Osteocyte (in vitro differentiated cells): Measurements from ENCODE around the gene UBAC2. TPM values are rescaled to one million over a fixed set of nuclear protein-coding genes. Genes with fewer than 3 reads are reported as not detected.

Source experiments
- DNase-seq: peaks from one replicate; pipeline ENCODE4 v3.0.0; 2021; ENCODE audit warnings: mixed read lengths; ENCODE audit not compliant: unreplicated experiment; ENCODE audit errors: extremely low spot score
- H3K27ac Mint-ChIP-seq: one replicate; pipeline ENCODE4 v1.8.0; 2021; ENCODE audit warnings: mild to moderate bottlenecking, mixed read lengths; ENCODE audit not compliant: unreplicated experiment
- H3K27me3 Mint-ChIP-seq: one replicate; pipeline ENCODE4 v1.8.0; 2021; ENCODE audit warnings: mixed read lengths; ENCODE audit not compliant: unreplicated experiment
- H3K36me3 Mint-ChIP-seq: one replicate; pipeline ENCODE4 v1.8.0; 2021; ENCODE audit warnings: mixed read lengths; ENCODE audit not compliant: unreplicated experiment
- H3K4me1 Mint-ChIP-seq: one replicate; pipeline ENCODE4 v1.8.0; 2021; ENCODE audit warnings: mixed read lengths; ENCODE audit not compliant: unreplicated experiment
- H3K4me3 Mint-ChIP-seq: one replicate; pipeline ENCODE4 v1.8.0; 2021; ENCODE audit warnings: mild to moderate bottlenecking, moderate library complexity, mixed read lengths; ENCODE audit not compliant: unreplicated experiment
- H3K9me3 Mint-ChIP-seq: one replicate; pipeline ENCODE4 v1.8.0; 2021; ENCODE audit warnings: mixed read lengths; ENCODE audit not compliant: unreplicated experiment
- total RNA-seq: library from RNA; stranded (reverse); gene quantifications from 2 replicates; pipeline ENCODE4 v1.2.1, GENCODE V29; 2021
- TF ChIP-seq, protein P1 (sequence below): fragments of 200-600 bp; sonication (generic); IDR thresholded peaks from 2 replicates; pipeline ENCODE4 v1.5.0; 2021; ENCODE audit warnings: antibody characterized with exemption, mild to moderate bottlenecking, moderate library complexity

UBAC2 gene
- total RNA-seq, 1 donor from 2014 or later = 64.0 TPM

DNA sequence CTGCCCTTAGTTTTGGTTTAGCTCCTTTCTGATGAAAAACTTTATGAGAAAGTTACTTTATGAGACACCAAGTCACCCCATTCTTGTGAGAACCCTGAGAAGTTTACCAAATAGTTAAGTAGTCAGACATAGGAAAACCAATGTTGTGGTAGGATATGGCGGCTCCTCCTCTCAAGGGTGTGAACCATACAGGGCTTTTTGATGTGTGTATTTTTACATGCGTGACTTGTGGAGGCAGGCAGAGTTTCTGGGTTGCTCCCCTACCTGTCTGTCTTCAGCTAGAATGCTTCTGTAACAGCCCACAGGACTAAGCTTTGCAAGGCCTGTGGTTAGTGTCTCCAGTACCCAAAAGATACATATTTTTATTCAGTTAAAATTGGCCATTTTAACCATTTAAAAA is 18.3 kb downstream of the UBAC2 start:
- Mint-ChIP-seq H3K27ac (no peak overlapping the region), H3K36me3 (peaks cover 18% of the 10 kb centered on the region), H3K4me1 (peaks cover 12% of the 10 kb centered on the region), H3K27me3 (no peaks in the 10 kb centered on the region), H3K9me3 (peaks cover 19% of the 10 kb centered on the region), H3K4me3 (no peak overlapping the region)
- TF ChIP-seq, protein P1, sequence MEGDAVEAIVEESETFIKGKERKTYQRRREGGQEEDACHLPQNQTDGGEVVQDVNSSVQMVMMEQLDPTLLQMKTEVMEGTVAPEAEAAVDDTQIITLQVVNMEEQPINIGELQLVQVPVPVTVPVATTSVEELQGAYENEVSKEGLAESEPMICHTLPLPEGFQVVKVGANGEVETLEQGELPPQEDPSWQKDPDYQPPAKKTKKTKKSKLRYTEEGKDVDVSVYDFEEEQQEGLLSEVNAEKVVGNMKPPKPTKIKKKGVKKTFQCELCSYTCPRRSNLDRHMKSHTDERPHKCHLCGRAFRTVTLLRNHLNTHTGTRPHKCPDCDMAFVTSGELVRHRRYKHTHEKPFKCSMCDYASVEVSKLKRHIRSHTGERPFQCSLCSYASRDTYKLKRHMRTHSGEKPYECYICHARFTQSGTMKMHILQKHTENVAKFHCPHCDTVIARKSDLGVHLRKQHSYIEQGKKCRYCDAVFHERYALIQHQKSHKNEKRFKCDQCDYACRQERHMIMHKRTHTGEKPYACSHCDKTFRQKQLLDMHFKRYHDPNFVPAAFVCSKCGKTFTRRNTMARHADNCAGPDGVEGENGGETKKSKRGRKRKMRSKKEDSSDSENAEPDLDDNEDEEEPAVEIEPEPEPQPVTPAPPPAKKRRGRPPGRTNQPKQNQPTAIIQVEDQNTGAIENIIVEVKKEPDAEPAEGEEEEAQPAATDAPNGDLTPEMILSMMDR = no peak
- no peak for DNase-seq

DNA sequence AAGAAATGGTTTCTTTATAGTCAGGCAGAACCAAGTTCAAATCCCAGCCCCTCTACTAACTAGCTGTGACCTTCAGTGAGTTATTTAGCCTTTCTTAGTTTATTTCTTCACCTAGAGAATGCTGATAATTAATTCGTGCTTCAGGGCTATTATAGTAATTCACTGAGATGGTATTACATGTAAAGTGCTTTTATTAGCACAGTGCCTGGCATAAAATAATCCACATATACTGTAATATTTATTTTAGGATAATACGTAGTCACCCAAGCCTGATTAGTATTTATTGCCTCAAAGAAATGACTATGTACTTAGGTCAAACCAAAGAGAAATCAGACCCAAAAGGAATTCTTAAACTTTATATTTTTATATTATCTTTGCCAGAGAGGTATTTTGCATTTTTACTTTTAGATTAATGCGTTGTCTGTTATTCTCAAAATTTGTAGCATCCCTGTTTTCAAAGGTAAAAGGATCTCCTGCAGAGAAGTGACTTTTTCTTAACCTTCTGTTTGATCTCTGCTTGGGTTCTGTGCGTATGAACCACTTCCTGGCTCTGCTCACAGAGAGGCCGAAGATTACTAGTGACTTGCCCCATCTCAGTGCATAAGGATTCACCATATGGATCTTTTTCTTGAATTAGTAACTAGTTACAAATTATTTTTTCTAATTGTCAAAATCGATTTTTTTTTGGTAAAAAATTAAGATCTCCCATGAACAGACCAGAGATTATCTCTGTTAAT is 19.7 kb downstream of the UBAC2 start:
- Mint-ChIP-seq H3K9me3 (peaks cover 19% of the 10 kb centered on the region), H3K27me3 (no peaks in the 10 kb centered on the region), H3K36me3 (peaks cover 18% of the 10 kb centered on the region), H3K4me3 (no peak overlapping the region), H3K27ac (no peak overlapping the region), H3K4me1 (peaks cover 10% of the 10 kb centered on the region)
- TF ChIP-seq, protein P1 = no peak
- no peak for DNase-seq

DNA sequence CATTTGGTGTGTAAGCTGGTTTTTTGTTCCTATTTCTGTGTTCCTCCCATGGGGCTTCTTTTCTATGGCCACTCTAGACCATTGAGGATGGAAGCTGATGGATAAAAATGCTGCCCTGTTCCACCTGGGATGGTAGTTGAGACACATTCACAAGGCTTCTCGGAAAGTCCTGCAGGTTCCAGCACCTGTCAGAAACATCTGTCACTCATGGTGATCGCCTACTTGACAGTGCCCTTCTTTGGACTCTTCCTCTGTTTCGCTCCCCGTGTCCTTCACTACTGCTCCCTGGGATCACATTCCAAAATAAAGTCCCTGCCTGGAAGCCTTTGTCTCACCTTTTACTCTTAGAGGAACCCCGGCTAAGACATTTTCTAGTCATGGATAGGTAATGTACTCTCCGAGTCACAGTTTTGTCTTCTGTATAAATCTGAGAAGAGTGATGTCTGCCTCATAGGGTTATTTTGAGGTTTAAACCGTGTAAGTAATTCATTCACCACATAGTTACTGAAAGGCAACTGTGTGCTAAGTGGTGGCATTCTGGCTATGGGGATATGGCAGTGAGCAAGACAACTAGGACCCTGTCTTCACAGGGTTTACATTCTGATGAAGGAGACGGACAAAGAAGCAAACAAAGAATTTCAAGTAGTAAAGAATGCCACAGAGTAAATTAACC is 21.0 kb downstream of the UBAC2 start:
- TF ChIP-seq, protein P1 = no peak
- Mint-ChIP-seq H3K36me3 (peaks cover 18% of the 10 kb centered on the region), H3K9me3 (peaks cover 19% of the 10 kb centered on the region), H3K27me3 (no peaks in the 10 kb centered on the region), H3K27ac (no peak overlapping the region), H3K4me1 (peaks cover 10% of the 10 kb centered on the region), H3K4me3 (no peak overlapping the region)
- no peak for DNase-seq

DNA sequence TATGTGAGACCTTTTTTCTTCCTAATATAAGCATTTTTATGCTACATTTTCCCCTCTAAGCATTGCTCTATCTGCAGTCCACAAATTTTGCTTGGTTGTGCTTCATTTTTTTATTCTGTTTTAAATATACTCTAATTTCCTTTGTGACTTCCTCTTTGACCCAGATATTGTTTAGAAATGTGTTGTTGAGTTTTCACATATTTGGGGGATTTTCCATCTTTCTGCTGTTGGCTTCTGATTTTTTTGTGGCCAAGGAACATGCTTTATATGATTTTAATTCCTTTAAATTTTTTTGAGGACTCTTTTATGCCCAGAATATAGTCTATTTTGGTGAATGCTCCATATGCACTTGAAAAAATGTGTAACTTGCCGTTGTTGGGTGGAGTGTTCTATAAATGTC is 22.9 kb downstream of the UBAC2 start:
- TF ChIP-seq, protein P1 = no peak
- Mint-ChIP-seq H3K27me3 (no peaks in the 10 kb centered on the region), H3K4me1 (peaks cover 13% of the 10 kb centered on the region), H3K9me3 (peaks cover 19% of the 10 kb centered on the region), H3K27ac (no peak overlapping the region), H3K36me3 (peaks cover 16% of the 10 kb centered on the region), H3K4me3 (no peak overlapping the region)
- DNase-seq = no peak

DNA sequence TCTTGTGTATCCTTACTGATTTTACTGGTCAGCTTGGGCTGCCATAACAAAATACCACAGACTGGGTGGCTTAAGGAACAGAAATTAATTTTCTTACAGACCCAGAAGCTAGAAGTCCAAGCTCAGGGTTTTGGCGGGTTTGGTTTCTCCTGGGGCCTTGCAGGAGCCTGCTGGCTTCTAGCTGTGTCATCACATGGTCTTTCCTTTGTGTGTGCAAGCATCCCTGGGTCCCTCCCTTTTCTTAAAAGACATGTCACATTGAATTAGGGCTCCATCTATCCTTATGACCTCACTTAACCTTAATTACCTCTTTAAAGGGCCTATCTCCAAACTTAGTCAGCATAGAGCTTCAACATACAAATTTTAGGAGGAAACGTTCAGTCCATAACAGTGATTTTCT is 23.4 kb downstream of the UBAC2 start:
- H3K4me3 Mint-ChIP-seq = no peak overlapping the region
- no peaks in the 10 kb centered on the region for H3K27me3 Mint-ChIP-seq
- H3K4me1 Mint-ChIP-seq = peaks cover 15% of the 10 kb centered on the region
- peaks cover 19% of the 10 kb centered on the region for H3K9me3 Mint-ChIP-seq
- TF ChIP-seq, protein P1 = no peak
- no peak overlapping the region for H3K27ac Mint-ChIP-seq
- peaks cover 16% of the 10 kb centered on the region for H3K36me3 Mint-ChIP-seq
- DNase-seq = no peak
